Activated CD8-positive, alpha-beta memory T cell treated with anti-CD3 and anti-CD28 coated beads, Interleukin-2, amount 50 U/mL, for 24 hours (primary cell): ENCODE data around the gene ILDR2.

ENCODE experiments used
- DNase-seq: peaks from one replicate; pipeline ENCODE4 v3.0.0-alpha.2; 2020; ENCODE audit errors: extremely low read depth

ILDR2 gene, protein sequence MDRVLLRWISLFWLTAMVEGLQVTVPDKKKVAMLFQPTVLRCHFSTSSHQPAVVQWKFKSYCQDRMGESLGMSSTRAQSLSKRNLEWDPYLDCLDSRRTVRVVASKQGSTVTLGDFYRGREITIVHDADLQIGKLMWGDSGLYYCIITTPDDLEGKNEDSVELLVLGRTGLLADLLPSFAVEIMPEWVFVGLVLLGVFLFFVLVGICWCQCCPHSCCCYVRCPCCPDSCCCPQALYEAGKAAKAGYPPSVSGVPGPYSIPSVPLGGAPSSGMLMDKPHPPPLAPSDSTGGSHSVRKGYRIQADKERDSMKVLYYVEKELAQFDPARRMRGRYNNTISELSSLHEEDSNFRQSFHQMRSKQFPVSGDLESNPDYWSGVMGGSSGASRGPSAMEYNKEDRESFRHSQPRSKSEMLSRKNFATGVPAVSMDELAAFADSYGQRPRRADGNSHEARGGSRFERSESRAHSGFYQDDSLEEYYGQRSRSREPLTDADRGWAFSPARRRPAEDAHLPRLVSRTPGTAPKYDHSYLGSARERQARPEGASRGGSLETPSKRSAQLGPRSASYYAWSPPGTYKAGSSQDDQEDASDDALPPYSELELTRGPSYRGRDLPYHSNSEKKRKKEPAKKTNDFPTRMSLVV

GRCh38 chr1:166975361-166976129 lies at the start of gene ILDR2:
ILDR2 (minus strand) TSS chr1:166975540; CDS start chr1:166975268, 272 bp downstream.
- peak; percentile 14 for DNase-seq

DNA sequence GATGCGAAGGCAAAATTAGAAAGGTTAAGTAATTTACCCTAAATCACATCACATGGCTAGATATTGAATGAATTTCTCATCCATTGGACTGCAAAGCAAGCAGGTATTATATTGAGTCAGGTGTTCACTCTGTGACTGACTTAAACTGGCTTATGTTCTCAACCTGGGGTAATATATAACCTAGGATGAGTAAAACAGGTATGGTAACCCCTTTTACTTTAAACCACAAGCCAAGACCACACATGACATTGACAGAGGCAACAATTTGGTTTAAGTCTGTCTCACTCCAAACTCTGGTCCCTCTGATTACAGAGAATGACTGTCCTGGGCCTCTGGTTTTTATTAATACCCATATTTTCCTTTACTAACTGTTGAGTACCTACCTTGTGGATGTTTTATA lies 47.0 kb upstream of the ILDR2 start:
- no peak for DNase-seq

GRCh38 chr1:167016100-167016750 lies 40.9 kb upstream of the ILDR2 start:
- DNase-seq, result no peak

DNA sequence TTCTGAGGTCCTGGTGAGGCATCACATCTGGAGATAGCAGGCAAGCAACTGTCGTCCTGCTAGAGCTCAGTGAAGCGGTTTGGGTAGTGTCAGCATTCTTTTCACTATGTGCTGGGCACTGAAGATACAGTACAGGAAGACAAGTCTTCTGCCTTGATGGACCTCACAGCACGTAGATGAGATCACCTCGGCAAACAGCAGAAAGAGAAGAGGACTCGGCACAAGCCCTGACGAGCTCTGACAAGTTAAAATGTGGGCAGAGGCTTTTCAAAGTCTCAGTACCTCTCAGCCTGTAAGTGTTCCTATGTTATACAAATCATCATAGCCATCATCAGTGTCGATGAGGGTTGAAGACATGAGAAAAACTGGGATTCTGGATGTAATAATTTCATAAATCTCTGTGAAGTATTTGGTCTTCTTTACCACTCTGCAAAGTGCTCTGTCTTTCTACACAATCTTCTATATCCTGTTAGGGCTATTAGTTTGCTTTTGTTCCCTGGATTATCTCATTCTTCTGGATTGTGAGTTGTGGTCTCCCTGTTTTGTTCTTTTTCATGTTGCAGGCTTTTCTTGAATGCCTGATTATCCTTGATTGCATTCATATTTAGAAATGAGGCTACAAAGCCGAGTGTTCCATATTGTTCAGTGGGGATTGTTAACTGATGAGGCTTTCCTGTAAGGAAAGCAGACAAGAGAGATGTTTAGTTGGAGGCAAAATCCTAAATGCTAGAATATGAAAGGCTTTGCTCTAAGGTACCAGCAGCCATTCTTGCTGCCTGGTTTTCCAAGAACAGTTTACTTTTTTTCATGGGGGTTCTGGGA lies 38.0 kb upstream of the ILDR2 start:
- DNase-seq, result no peak

- DNase-seq, result no peak
These were observed 37.2 kb upstream of the ILDR2 start for GRCh38 chr1:167012570-167012969.

- no peak for DNase-seq
These were observed 36.3 kb upstream of the ILDR2 start for GRCh38 chr1:167011560-167012191.

GRCh38 chr1:167003711-167004110 lies 28.4 kb upstream of the ILDR2 start:
- no peak for DNase-seq

DNA sequence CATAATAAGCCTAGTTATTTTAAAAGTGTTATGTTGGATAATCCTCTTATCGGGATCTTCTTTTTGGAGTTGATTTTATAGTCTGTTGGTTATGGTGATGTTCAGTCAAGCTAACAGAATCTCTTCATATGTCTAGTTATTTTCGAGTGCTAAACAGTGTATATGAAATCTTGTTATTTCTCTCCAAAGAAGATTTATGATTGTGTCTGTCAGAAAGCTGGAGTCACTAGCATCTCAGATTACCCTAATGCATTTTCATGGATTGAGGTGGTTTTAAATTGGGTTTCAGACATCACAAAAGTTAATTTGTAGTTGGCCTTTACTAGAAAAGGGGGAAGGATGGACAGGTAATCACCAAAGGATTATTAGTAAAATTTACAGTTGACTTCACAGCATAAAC lies 27.0 kb upstream of the ILDR2 start:
- no peak for DNase-seq

GRCh38 chr1:167000546-167000945 lies 25.2 kb upstream of the ILDR2 start:
- no peak for DNase-seq

DNA sequence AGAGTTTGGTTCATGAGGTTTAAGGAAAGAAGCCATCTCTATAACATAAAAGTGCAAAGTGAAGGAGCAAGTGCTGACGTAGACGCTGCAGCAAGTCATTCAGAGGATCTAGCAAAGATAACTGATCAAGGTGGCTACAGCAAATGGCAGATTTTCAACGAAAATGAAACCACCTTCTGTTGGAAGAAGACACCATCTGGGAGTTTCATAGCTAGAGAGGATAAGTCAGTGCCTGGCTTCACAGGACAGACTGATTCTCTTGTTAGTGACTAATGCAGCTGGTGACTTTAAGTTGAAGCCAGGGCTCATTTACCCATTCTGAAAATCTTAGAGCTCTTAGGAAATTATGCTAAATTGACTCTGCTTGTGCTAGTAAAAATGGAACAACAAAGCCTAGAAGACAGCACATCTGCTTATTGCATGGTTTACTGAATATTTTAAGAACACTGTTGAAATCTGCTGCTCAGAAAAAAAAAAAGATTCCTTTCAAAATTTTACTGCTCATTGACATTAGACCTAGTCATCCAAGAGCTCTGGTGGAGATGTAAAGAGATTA lies 24.2 kb upstream of the ILDR2 start:
- DNase-seq, result no peak

GRCh38 chr1:166999075-166999474 lies 23.7 kb upstream of the ILDR2 start:
- no peak for DNase-seq

GRCh38 chr1:166988974-166989515 lies 13.7 kb upstream of the ILDR2 start, which contains the start of gene MAEL:
MAEL (plus strand) TSS chr1:166989280; CDS start chr1:166989353, 73 bp downstream.
- no peak for DNase-seq

- no peak for DNase-seq
These were observed 6.2 kb upstream of the ILDR2 start for GRCh38 chr1:166981589-166981988.

DNA sequence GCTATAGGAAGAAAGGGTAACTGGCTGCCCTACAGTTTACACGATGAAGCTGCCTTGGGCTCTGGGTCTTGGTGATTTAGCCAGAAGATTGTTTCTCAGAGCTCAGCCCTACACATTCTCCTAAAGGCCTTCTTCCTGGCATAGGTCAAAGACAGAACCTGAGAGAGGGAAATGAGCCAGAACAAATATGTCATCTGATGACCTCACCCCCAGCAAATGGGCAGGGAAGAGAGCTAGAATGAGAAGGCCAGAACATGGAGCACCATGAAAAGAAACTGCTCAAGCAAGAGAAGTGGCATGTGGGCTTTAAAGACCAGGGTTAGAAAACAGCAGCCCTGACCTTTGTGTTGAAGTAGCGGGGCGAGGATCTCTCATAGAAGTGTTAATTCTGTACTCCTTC lies 5.5 kb upstream of the ILDR2 start:
- DNase-seq, result no peak

DNA sequence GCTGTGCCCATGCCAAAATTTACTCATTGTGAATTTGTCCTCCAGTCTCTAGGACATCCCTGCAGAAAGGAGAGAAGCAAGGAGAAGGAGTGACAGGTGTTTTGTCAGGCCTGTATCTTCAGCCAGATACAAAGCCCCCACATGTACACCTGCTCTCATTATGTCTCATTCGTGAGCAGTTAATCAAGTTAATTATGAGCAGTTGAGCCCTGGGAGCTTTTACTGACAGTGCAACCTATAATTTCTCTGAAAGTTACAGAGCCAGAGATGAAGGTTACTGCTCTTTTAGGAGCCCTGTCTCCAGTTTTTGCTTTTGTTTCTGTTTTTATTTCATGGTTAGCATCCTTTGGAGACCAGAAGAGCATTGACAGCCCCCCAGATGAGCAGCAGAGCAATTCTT lies 5.0 kb upstream of the ILDR2 start:
- DNase-seq, result no peak

- no peak for DNase-seq
These were observed 3.5 kb upstream of the ILDR2 start for GRCh38 chr1:166978821-166979220.

DNA sequence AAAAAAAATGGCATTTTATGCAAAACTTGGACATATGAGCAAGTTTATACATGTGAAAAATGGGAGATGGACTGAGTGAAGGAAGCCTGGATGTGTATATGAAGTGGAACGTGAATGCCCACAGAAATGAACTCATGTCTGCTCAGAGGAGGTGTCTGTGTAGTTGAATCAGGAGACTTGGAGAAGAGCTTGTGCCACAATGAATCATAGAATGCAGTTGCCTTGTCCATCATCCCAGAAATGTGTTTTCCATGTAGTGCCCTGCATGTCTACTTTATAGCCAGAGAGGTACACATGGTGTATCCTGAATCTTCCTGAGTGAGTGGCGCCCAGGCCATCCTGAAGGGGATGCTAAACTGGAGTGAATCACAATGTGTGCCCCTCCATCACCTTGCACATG lies 2.6 kb upstream of the ILDR2 start:
- no peak for DNase-seq

- DNase-seq, result no peak
These were observed 544 bp downstream of the ILDR2 start for GRCh38 chr1:166974647-166975345.

DNA sequence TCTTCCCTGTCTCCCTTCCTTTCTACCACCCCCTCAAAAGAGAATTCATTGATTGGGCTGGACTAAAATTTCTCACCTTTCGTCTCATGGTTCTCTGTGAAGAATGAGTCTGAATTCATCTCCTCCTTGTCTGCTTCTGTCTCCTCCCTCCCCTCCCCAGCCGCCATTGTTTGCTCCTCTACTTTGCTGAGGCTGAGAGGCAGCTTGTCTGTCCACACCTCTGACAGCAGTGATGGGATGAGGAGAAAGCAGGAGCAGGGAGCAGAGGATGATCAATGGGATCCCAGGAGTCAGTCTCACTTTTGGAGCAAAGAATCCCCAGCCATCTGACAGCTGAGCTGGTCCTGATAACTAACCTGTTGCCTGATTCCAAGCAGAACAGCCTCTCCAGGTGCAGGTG lies 2.5 kb downstream of the ILDR2 start:
- DNase-seq, result no peak
